GM12892 (cell line): ENCODE results near the gene NEURL1.

Source experiments
- POLR2A ChIP-seq: IDR thresholded peaks from 2 replicates; pipeline ENCODE4 v1.6.1; 2011; ENCODE audit warnings: low read depth, low read length, control low read depth
- POLR2AphosphoS5 ChIP-seq: IDR thresholded peaks from 2 replicates; pipeline ENCODE4 v1.6.1; 2011; ENCODE audit warnings: low read depth, low read length, control low read depth

DNA sequence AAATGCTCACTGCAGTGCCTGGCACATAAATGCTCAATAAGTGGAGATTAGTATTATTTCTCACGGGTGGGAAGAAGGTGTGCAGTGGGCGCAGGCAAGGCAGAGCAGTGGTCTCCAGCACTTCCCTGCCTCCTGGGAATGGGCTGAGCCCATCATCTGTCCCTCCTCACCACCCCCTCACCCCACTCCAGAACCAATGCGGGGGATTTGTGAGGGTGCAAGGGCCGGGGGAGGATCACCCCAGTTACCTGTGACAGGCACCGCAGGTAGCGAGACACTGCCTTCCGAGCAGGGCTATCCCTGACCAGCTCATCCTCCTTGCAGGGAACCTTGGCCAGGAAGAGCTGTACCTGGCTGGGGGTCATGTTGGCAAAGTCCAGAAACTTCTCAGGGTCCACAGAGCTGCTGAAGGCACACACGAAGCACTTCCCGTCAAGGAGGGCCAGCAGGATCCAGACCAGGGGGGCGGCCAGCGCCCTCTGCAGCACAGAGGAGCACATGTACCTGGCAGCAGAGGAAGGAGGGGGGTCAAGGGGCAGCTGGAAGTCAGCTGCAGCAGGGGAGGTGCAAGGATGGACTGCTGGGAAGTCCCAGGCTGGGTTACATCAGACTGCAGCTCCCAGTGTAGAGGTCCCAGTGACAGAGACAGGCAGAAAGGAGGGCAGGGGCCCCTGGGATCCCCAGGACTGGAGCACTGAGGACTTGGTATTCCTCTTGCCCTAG, 17.3 kb upstream of the NEURL1 start:
- TF ChIP-seq POLR2AphosphoS5 = no peak
- TF ChIP-seq POLR2A = peak; percentile 31; the same call in 1 of the 2 replicates
